GM19193 (cell line): Measurements from ENCODE around the gene CALD1.

Source experiments
- POLR2A ChIP-seq: IDR thresholded peaks from 4 replicates; pipeline ENCODE4 v1.6.1; 2011; ENCODE audit not compliant: insufficient read depth, insufficient read length; ENCODE audit errors: extremely low read depth

The CALD1 gene

DNA sequence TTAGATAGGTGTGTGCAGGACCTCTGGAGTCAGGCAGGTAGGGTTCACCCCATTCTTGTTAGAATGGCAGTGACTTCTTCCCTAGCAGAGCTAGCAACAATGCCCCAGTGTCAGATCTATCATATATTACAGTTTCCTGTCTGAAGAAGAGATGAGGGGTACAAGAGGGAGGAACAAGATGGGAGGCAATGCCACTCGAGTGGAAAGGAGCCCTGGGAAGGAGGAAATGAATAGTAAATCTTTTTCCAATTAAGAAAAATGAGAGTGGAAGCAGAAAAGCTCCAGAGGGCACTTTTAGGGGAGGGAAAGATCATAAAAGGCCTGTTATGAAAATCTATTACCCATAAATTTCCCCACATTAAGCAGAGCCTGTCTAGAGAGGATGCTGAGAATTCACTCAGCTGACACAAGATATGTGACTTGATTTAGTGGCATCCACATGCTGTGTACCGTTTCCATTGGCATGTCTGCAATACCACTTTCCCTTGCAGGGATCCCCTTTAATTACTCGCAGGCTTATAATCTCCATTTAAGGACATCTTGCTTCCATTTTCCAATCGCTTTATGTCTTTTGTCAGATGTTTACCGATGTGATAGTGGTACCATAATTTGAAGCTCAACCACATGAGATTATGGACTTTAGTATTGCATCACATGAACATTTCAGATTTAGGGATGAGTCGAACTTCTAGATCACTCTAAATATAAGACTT, 136.9 kb downstream of the CALD1 start:
- TF ChIP-seq POLR2A = no peak

DNA sequence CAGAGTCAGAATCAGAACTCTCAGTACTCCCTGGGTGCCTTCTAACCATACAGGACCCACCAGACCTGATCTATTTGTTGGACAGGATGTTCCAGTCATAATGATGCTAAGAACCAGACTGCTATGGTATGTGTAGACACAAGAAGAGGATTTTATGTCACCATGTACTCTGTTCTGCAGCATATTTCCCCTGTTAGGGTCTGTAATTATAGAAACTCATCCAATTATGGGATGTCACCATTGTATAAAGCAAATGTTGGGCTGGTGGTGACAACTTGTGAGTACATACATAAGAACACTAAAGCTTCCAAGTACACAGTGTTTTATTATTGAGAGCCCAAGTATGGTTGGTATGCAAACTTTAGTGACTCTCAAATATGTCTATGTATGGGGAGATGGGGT, 139.8 kb downstream of the CALD1 start:
- no peak for TF ChIP-seq POLR2A

DNA sequence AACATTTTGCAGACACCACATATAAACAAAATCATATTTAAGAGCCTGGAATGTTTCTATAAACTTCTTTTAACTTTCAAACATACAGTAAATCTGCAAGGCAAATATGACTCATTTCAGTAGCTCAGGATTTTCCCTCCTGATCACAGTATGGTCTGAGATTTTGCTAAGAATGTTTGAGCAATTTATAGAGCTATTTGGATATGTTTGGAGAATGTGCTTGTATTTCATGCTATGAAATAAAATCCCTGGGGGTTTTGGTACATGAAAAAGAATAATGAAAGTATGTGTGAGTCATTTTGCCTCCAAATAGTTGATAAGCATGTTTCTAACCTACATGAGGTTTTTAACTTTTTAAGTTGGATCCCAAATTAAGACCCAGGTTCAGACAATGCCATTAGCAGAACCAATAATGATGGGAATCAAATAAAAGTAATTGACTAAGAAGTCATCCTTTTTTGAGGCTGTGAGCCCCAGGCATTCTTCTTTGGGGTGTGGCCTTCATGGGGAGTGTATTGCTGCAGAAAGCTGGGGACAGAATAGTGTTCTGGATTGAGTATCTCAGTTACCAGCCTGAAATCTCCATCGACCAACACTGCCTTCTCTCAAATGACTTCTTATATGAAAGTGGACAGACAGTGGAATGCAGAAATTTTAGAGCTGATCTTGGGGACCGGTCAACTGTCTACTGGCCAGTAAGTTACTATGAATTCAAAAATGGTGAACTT, 140.8 kb downstream of the CALD1 start:
- no peak for TF ChIP-seq POLR2A

DNA sequence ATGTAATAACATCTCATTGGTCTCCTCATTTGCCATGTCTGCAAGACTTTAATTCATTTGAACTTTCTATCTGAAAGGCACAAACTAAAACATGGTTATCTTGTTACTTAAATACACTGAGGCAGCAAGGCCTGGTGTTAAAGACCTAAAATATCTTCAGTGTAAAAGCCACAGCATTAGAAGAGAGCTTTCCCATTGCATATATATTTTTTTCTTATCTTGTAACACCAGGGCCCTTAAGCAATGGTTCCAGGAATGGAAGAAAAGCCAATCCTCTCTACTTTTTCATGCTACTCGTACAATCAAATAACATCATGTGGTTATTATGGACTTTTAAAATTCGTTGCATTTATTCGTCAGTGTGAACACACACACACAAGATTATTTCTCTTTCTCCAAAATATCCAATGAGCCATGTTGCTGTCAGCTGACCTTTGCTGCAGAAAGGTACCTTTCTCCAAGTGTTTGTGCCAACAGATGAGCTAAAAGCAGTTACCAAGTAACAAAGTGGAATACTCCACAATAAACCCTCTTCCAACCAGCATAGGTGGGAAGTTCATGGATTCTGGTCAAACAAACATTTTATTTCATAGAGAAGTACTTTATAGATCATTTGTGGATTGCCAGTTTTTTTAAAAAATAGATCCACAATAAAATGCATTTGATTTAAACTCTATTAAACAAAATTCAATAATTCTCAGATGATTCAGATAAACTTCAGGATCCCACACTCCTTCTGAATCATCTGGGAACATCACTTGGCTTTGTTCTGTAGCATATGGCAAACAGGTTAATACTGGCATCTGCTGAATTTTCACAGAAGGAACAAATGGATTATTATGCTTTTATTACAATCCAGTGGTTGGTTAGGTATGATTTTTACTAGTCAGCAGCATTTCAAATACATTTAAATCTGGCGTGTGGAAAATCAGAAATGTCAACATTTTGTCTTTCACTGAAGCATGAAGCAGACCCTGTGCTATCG, 143.6 kb downstream of the CALD1 start:
- no peak for TF ChIP-seq POLR2A

DNA sequence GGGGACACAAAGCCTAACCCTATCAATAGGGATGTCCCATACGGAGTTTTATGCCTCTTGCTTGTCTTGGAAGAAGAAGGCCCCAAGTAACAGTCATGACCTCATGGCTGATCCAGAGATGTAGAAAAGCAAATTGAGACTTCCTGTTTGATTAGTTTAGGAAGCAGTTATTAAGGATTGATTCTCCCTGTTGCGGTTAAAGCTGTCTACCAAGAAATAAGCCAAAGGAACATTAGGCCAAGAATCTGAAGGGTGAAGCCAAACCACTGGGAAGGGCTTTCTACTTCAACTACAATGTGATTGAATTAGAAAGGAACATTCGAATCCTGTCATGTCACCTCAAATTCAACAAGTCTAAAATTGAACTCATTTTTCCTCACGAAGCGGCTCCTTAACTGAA, 146.3 kb downstream of the CALD1 start:
- TF ChIP-seq POLR2A = no peak

DNA sequence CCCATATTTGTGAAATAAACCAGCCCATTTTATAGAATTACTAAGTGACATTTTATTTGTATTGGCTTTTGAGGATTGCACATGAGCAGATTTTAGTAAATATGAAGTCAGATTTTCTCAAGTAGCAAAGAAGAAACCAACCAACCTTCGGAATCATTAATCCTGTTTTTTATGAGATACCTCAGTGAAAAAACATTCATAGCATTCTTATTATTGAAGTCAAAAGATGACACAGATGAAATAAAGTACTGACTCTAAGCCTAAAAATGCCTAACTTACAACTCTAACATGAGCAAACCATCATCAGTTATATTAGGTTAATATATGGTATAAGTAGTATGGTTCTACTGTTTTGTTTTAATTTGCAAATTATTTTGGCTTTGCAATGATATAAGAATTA, 147.0 kb downstream of the CALD1 start:
- no peak for TF ChIP-seq POLR2A

DNA sequence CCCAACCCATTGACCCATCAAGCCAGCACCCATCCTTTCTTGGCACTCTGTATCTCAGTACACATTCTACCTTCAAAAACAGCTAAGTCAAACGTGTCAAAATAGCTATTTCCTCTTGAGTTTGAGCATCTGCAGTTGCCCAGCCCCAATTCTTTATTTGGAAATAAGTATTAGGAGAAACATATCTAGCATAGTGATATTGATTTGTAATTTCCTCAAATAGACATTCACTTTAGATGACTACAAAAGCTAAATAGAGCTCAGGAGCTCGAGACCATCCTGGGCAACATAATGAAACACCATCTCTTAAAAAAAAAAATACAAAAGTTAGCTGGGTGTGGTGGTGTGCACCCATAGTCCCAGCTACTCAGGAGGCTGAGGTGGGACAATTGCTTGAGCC, 147.6 kb downstream of the CALD1 start:
- no peak for TF ChIP-seq POLR2A

DNA sequence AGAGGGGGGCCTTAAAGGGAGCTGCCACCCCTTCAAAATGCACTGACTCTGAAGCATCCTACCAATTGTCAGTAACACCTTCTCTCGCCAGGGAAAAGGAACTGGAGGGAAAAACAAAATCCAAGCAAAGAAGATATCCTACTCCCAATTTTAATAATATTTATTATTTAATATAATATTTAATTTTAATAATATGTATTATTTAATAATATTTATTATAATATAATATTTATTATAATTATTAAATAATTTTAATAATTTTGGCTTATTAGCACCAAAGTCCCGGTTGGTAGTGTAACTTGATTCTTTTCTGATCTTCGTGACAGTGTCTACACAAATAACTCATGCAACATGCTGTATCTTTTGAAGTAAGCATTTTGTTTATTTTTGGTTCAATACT, 148.3 kb downstream of the CALD1 start:
- no peak for TF ChIP-seq POLR2A

DNA sequence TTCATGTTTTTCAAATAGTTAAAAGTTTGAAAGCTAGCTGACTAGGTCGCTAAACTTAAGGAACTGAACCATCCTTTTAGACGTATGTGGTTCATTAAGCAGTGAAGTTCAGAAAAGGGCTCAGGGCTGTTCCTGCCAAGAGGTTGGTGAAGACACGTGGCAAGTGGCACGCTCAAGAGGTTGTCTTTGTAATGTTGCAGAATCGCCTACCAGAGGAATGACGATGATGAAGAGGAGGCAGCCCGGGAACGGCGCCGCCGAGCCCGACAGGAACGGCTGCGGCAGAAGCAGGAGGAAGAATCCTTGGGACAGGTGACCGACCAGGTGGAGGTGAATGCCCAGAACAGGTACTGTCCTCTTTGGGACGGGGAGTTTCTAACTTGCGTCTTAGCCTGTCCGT, 149.1 kb downstream of the CALD1 start:
- TF ChIP-seq POLR2A = no peak

DNA sequence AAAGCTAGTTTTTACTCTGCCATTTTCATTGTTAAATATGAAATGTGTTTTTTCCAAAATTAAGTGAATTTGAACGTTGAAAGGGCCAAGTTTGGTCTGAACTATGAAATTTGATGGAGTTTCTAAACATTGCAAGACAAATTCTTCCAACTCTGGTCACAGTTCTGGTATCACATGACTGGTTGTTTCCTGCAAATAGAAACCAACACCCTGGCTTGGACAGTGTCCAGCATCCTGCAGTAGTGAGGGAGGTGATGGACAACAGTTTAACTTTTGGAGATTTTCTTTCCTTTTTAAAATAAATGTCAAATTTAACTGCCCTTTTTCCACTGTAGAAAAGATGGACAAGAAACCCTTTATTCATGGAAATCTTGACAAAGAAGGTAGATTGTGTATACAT, 152.1 kb downstream of the CALD1 start:
- TF ChIP-seq POLR2A = no peak

DNA sequence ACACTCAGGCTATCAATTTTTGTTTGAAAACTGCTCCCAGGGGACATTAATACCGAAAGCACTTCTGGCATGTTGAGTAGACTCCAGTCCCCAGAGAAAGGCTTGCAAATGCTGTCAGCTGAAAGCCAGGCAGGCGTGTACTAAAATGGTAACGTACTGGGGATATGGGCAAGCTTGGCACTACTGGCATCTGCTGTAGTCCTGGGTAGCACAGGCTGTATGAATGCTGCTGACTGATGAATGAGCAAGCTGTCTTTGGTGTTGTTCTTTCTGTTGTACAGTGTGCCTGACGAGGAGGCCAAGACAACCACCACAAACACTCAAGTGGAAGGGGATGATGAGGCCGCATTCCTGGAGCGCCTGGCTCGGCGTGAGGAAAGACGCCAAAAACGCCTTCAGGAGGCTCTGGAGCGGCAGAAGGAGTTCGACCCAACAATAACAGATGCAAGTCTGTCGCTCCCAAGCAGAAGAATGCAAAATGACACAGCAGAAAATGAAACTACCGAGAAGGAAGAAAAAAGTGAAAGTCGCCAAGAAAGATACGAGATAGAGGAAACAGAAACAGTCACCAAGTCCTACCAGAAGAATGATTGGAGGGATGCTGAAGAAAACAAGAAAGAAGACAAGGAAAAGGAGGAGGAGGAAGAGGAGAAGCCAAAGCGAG, 153.4 kb downstream of the CALD1 start:
- TF ChIP-seq POLR2A = no peak

DNA sequence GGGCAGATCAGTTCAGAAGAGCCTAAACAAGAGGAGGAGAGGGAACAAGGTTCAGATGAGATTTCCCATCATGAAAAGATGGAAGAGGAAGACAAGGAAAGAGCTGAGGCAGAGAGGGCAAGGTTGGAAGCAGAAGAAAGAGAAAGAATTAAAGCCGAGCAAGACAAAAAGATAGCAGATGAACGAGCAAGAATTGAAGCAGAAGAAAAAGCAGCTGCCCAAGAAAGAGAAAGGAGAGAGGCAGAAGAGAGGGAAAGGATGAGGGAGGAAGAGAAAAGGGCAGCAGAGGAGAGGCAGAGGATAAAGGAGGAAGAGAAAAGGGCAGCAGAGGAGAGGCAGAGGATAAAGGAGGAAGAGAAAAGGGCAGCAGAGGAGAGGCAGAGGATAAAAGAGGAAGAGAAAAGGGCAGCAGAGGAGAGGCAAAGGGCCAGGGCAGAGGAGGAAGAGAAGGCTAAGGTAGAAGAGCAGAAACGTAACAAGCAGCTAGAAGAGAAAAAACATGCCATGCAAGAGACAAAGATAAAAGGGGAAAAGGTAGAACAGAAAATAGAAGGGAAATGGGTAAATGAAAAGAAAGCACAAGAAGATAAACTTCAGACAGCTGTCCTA, 154.1 kb downstream of the CALD1 start:
- TF ChIP-seq POLR2A = no peak

DNA sequence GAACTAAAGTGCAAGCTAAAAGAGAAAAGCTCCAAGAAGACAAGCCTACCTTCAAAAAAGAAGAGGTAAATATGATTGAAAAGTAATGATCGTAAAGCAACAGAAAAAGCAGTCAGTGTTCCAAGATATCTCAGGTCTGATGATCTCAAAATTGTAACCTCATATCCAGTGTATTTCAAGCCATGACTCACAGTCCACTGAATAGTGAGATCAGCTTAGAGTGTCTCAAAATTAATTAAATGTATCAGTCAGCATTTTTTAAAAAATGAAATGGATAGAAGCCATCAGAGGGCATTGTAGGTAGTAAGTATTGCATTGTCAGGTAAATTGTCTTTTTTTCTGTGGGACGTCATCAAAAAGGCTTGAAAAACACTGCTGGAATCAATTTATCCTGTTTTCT, 156.3 kb downstream of the CALD1 start:
- TF ChIP-seq POLR2A = no peak

DNA sequence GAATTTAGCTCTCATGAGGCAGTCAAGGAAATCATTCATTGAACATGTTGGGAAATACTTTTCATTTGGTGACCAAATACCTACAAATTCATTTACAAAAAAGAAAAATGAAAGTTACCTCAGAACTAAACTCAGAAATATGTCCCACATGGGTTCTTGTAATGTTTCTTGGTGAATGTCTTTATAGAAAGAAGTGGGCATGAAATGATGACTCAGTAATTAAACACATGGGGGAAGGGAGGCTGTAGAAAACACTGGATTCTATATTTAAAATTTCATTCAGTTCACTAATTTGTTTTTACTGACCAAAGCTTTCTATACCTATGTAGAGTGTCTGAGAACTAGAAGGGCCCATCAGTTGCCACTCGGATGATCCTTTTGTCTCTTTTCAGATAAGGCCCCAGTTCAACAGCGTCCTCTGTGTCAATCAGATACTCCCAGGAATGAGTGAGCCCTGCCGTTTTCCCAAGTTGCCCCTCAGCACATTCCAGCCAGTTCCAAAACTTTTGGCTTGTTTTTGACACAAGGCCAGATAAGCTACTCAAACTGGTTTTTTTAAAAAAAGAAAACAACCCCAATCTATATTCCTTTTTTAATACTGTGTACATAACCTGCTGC, 157.6 kb downstream of the CALD1 start:
- TF ChIP-seq POLR2A = no peak
